GM06990 (cell line): Measurements from ENCODE around the gene PRXL2A.

ENCODE experiments used
- DNase-seq: peaks from one replicate; pipeline ENCODE4 v3.0.0-alpha.2; 2011; ENCODE audit not compliant: insufficient read length; ENCODE audit errors: extremely low read depth
- H3K27me3 ChIP-seq: replicated peaks from 2 replicates; pipeline ENCODE4 v1.6.0; 2011; ENCODE audit warnings: low read length; ENCODE audit not compliant: control insufficient read depth, insufficient read depth
- H3K36me3 ChIP-seq: 2 replicates; pipeline ENCODE4 v1.5.1; 2011; ENCODE audit warnings: low read length; ENCODE audit not compliant: control insufficient read depth, insufficient read depth
- H3K4me3 ChIP-seq: replicated peaks from 2 replicates; pipeline ENCODE4 v1.5.1; 2011; ENCODE audit warnings: low read depth, mild to moderate bottlenecking, control low read depth, low read length
- CTCF ChIP-seq: IDR thresholded peaks from 2 replicates; pipeline ENCODE4 v1.5.1; 2011; ENCODE audit warnings: low read length, control low read depth, mild to moderate bottlenecking, inconsistent platforms; ENCODE audit not compliant: insufficient read depth, poor library complexity, severe bottlenecking

PRXL2A gene

GRCh38 chr10:80448209-80448942 is 40.0 kb downstream of the PRXL2A start:
- DNase-seq, result no peak
- TF ChIP-seq CTCF, result no peak
- Histone ChIP-seq H3K4me3 (no peak overlapping the region), H3K27me3 (no peaks in the 10 kb centered on the region), H3K36me3 (no peaks in the 10 kb centered on the region)

- TF ChIP-seq CTCF, result no peak
- Histone ChIP-seq H3K4me3 (no peak overlapping the region), H3K27me3 (no peaks in the 10 kb centered on the region), H3K36me3 (no peaks in the 10 kb centered on the region)
- DNase-seq, result no peak
Measured at GRCh38 chr10:80449520-80449919, 41.2 kb downstream of the PRXL2A start.

GRCh38 chr10:80451132-80451531 is 42.8 kb downstream of the PRXL2A start:
- no peaks in the 10 kb centered on the region for H3K36me3 ChIP-seq
- H3K27me3 ChIP-seq, result no peaks in the 10 kb centered on the region
- TF ChIP-seq CTCF, result no peak
- DNase-seq, result no peak
- no peak overlapping the region for H3K4me3 ChIP-seq

GRCh38 chr10:80452069-80452468 is 43.7 kb downstream of the PRXL2A start:
- no peak for TF ChIP-seq CTCF
- DNase-seq, result no peak
- no peaks in the 10 kb centered on the region for H3K36me3 ChIP-seq

GRCh38 chr10:80452640-80453039 is 44.3 kb downstream of the PRXL2A start:
- H3K27me3 ChIP-seq, result no peaks in the 10 kb centered on the region
- H3K36me3 ChIP-seq, result no peaks in the 10 kb centered on the region
- H3K4me3 ChIP-seq, result no peak overlapping the region
- TF ChIP-seq CTCF, result no peak
- no peak for DNase-seq

More at GRCh38 chr10:80452069-80452468, 43.7 kb downstream of the PRXL2A start:
- H3K4me3 ChIP-seq, result no peak overlapping the region
- no peaks in the 10 kb centered on the region for H3K27me3 ChIP-seq
